HG03342 (cell line): Measurements from ENCODE around the gene DYSF.
"Not testable (repeated sequence)": the region's sequence is repeated elsewhere in the genome, so short reads cannot be mapped to it uniquely, and the experiment has no call there.

ENCODE experiments used
- ATAC-seq: cut with Tn5 transposase; IDR thresholded peaks from one replicate; pipeline ENCODE4 v1.9.1; 2021; ENCODE audit warnings: mild to moderate bottlenecking, moderate library complexity; ENCODE audit not compliant: unreplicated experiment

Gene DYSF

GRCh38 chr2:71453404-71454220 is at the start of gene DYSF:
DYSF (plus strand) TSS chr2:71453561.
- no peak for ATAC-seq

GRCh38 chr2:71409611-71410010 is 43.8 kb upstream of the DYSF start:
- ATAC-seq, result no peak

- no peak for ATAC-seq
Measured at GRCh38 chr2:71410696-71411095, 42.7 kb upstream of the DYSF start.

- not testable (repeated sequence) for ATAC-seq
Measured at GRCh38 chr2:71416866-71417265, 36.5 kb upstream of the DYSF start.

GRCh38 chr2:71417300-71418202 is 35.8 kb upstream of the DYSF start:
- no peak for ATAC-seq

- ATAC-seq, result no peak
Measured at GRCh38 chr2:71419145-71419544, 34.2 kb upstream of the DYSF start.

- ATAC-seq, result no peak
Measured at GRCh38 chr2:71419976-71420375, 33.4 kb upstream of the DYSF start.

GRCh38 chr2:71422786-71423185 is 30.6 kb upstream of the DYSF start:
- no peak for ATAC-seq

- no peak for ATAC-seq
Measured at GRCh38 chr2:71423817-71424420, 29.4 kb upstream of the DYSF start.

GRCh38 chr2:71426721-71427120 is 26.6 kb upstream of the DYSF start:
- no peak for ATAC-seq

- no peak for ATAC-seq
Measured at GRCh38 chr2:71428472-71429383, 24.6 kb upstream of the DYSF start.

GRCh38 chr2:71445142-71445541 is 8.2 kb upstream of the DYSF start:
- ATAC-seq, result not testable (repeated sequence)

- ATAC-seq, result no peak
Measured at GRCh38 chr2:71446505-71446904, 6.9 kb upstream of the DYSF start.

GRCh38 chr2:71449343-71449742 is 4.0 kb upstream of the DYSF start:
- ATAC-seq, result no peak

GRCh38 chr2:71451705-71452104 is 1.7 kb upstream of the DYSF start:
- ATAC-seq, result no peak

- ATAC-seq, result no peak
Measured at GRCh38 chr2:71452565-71452964, 796 bp upstream of the DYSF start.

GRCh38 chr2:71454221-71455010 is 1.1 kb downstream of the DYSF start:
- ATAC-seq, result no peak

- ATAC-seq, result no peak
Measured at GRCh38 chr2:71455011-71455740, 1.8 kb downstream of the DYSF start.
